ENCODE results near the gene ATRIP. TPM values are rescaled to one million over a fixed set of nuclear protein-coding genes. Genes with fewer than 3 reads are reported as not detected.

ATRIP gene
- total and polyA plus RNA-seq, 10 of the 15 experiments (the other 5 are each of a cell fraction or from before 2014, with no cell fraction given): 1.4 to 16.0 (median 10.1) TPM

DNA sequence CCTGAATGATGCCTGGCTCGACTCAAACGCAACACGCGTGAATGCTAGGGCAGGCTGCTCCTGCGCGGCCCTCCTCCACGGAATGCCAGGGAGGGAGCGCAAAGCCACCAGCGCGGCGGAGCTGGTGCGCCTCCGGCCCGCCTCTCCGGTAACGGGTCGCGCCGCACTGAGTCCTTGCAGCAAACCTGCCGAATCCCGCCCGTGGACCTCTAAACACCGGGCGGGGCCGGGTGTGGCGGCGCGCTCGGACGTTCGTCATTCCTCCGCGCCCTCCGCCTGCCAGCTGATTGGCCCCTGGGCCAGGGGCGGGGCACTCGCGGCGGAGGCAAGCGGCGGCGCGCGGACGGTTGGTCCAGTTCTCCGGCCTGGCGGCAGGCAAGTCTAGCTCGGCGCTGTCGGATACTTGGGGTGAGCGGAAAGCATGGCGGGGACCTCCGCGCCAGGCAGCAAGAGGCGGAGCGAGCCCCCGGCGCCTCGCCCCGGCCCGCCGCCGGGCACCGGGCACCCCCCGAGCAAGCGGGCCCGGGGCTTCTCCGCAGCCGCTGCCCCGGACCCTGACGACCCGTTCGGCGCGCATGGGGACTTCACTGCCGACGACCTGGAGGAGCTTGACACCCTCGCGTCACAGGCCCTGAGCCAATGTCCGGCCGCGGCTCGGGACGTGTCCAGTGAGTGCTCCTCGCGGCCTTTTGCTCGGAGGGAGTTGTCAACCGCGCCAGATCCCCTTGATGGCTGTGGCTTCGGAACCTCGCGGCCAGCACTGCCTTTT lies at the start of gene ATRIP (continued):
- TF ChIP-seq, protein P1, sequence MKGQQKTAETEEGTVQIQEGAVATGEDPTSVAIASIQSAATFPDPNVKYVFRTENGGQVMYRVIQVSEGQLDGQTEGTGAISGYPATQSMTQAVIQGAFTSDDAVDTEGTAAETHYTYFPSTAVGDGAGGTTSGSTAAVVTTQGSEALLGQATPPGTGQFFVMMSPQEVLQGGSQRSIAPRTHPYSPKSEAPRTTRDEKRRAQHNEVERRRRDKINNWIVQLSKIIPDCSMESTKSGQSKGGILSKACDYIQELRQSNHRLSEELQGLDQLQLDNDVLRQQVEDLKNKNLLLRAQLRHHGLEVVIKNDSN (IDR thresholded peaks at IDR 0.05; ENCODE audit: borderline replicate concordance, extremely low read length, insufficient read depth, low read depth, low read length): no peak
- peak; percentile 83 for TF ChIP-seq ZNF687 (IDR thresholded peaks at IDR 0.05)
- peak; percentile 95 for TF ChIP-seq MXI1 (IDR thresholded peaks at IDR 0.05; ENCODE audit: low read depth, low read length)
- no peak for TF ChIP-seq CTCF (IDR thresholded peaks at IDR 0.05 in 2 of 3, conservative IDR thresholded peaks at IDR 0.05 in 1 of 3; ENCODE audit: control insufficient read depth in 2 of 3, extremely low read depth in 1 of 3, insufficient read depth in 1 of 3, low read depth in 3 of 3, low read length in 3 of 3)
- TF ChIP-seq YBX1 (IDR thresholded peaks at IDR 0.05): no peak
- TF ChIP-seq NR2F1 (conservative IDR thresholded peaks at IDR 0.05): peak; percentile 55
- TF ChIP-seq PAX8 (IDR thresholded peaks at IDR 0.05): no peak
- TF ChIP-seq RB1 (IDR thresholded peaks at IDR 0.05; ENCODE audit: borderline replicate concordance): peak; percentile 97
- TF ChIP-seq STAT1 (conservative IDR thresholded peaks at IDR 0.05): 0 out of 2 replicates have a peak, but pooled peaks have one; percentile 61
- TF ChIP-seq ZBED1 (IDR thresholded peaks at IDR 0.05; ENCODE audit: borderline replicate concordance): no peak
- TF ChIP-seq ZNF592 (IDR thresholded peaks at IDR 0.05): no peak
- TF ChIP-seq SMARCA5 (IDR thresholded peaks at IDR 0.05): peak; percentile 83; the same call in 1 of the 2 replicates
- no peak for TF ChIP-seq RAD21 (IDR thresholded peaks at IDR 0.05; ENCODE audit: insufficient read depth, low read depth, low read length)
- no peak for TF ChIP-seq NR2C2 (IDR thresholded peaks at IDR 0.05; ENCODE audit: borderline replicate concordance, control insufficient read depth, insufficient read length, low read depth)
- TF ChIP-seq PKNOX1 (IDR thresholded peaks at IDR 0.05): peak; percentile 76
- peak; percentile 86 for TF ChIP-seq SP1 (IDR thresholded peaks at IDR 0.05; ENCODE audit: low read depth, low read length)

Data from GM12878 (cell line).